Measurements from ENCODE around the gene SFSWAP.
"Not testable (repeated sequence)": the region's sequence is repeated elsewhere in the genome, so short reads cannot be mapped to it uniquely, and the experiment has no call there.

SFSWAP gene

DNA sequence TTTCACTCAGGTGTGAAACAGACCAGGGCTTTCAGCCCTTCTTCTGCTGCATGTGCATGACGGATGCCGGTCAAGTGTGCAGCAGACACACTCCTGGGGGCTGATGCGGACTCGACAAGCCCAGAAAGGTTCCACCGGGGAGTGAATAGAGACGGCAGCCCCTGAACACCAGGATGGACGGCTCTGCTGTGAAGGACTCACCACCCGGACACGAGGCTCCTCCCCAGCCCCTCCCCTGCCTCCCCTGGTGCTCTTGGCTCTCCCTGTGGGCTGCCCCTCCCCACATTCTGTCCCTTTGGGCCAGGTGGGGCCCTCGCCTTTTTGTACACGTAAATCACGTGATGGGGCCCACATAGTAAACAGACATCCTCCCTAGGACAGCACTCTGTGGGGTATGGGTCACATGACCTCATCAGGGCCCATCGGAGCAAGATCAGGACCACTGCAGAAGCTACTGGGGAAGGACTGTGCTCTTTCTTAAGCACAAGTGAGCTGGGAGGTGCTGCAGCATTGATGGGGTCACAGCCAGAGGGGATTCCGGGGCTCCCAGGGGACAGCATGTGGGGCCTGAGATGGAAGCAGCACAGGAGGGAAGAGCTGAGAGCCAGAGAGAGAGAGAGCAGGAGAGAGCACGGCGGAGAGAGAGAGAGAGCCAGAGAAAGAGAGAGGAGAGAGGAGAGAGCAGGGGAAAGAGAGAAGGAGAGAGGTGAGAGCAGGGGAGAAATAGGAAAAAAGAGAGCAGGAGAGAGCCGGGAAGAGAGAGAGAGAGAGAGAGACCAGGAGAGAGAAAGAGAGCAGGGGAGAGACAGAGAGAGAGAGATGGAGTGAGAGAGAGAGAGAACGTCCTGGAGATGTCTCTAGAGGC is 30.3 kb upstream of the SFSWAP start:
- DNase-seq = not testable (repeated sequence)

DNA sequence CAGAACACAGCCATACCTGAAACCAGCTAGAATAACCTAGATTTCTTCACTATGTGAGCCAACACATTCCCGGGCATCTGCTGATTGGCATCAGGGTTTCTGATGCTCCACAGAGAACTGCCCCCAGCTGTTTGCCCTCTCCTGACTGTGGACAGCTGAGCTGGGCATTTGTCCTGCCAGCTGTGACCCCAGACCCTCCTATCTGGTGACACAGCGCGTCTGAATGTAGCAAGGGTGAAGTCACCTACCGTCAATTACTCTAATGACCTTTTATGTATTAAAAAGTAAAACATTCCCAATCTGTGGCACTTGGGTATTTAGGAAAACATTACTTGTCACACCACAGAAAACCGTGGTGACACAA is 29.7 kb upstream of the SFSWAP start:
- DNase-seq = no peak

DNA sequence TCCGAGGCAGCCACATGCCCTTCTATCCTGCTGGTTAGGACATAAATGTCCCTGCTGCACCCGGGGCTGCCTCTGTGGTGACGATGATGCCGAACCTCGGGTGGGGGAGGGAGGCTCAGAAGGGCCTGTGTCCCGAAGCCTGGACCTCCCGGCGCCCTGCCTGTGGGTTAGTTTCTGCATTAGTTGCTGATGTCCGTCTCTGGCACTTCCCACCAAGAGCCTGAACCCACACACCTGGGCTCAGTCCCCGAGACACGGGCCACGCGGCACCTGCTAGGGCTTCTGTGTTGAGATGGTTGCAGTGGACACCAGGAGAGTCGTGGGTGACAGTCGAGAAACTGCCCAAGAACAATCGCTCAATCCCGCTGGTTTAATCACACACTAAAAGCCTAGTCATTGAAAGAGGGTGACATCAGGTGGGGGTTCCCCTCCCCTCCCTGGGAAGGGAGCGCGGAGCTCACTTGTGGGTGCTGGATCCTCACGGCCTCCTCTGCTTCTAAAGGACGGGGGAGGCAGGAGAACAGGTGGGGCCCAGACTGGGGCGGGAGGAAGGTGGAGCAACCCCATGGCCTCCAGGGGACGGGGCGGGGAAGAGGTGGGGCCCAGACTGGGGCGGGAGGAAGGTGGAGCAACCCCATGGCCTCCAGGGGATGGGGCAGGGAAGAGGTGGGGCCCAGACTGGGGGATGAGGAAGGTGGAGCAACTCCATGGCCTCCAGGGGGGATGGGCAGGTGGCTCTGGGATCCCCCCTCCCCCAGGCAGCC is 29.0 kb upstream of the SFSWAP start:
- not testable (repeated sequence) for DNase-seq

DNA sequence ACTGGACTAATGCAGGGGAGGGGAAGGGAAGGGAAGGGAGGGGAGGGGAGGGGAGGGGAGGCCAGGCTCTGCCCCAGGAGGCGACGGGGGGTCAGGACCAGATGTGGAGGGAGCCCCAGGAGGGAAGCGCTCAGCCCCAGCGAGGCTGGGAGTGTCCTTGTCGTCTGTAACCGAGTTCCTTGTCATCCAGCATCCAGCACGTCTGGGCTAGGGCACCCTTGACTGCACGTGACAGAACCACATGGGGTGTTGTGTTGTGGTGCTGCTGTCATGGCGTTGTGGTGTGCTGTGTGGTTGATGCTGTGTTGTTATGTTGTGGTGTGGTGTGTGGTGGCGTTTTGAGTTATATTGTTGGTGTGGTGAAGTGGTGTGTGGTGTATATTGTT is 28.4 kb upstream of the SFSWAP start:
- DNase-seq = no peak

DNA sequence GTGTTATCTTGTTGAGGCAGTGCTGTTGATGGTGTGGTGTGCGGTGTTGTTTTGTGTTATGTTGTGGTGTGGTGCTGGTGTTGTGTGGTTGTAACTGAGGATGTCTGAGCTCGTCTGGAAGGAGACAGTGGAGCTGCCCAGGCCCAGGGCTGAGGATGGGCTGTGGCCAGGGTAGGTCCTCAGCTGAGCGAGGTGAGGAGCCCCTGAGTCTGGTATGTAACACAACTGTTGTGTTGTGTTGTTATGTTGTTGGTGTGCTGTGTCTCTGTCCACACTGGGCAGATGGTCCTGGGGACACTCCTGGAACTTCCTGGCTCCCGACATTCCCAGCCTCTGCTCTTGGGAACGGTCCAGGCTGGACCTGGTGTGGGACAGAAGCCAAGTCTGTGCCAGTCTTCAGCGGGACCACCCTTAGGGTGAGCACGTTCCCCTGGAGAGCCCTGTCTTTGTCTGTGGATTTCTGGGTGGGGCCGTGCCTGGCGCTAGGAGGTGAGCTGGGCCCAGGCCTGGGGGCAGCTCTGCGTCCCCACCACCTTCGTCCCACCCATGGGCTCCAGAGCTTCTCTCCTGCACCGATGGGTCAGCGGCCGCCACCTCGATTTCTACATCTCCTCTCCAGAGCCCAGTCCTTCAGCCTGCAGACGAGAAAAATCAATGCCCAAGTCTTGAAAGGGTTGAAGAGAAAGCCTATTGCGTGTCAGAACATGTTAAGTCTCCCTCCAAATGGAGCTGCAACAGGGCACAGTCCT is 27.4 kb upstream of the SFSWAP start:
- DNase-seq = no peak

DNA sequence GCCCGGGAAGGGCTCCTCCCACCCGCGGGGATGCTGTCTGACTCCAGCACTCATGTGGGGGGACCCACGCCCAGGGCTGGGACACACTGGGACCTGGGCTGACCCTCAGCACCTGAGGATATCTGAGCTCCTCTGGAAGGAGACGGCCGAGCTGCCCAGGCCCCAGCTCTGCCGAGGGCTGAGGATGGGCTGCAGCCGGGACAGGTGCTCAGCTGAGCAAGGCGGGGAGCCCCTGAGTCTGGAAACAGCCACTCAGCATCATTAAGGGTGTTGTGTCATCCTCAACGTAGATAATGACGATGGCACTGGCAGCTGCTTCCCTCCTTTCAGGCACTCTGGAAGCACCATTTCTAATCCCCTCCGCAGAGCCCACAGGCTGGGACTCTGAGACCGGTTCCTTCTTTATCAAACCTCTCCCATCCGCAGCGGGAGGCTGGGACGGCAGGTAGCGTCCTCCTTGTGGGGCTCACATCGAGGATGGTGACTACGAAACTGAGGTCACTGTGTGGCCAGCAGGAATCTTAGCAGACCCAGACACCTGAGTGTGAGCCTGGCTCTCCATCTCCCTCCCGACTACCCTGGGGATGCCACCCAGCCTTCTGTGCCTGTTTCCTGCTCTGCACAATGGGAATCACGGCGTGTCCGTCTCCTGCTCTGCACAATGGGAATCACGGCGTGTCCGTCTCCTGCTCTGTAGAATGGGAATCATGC is 26.7 kb upstream of the SFSWAP start:
- peak; percentile 68 for DNase-seq

DNA sequence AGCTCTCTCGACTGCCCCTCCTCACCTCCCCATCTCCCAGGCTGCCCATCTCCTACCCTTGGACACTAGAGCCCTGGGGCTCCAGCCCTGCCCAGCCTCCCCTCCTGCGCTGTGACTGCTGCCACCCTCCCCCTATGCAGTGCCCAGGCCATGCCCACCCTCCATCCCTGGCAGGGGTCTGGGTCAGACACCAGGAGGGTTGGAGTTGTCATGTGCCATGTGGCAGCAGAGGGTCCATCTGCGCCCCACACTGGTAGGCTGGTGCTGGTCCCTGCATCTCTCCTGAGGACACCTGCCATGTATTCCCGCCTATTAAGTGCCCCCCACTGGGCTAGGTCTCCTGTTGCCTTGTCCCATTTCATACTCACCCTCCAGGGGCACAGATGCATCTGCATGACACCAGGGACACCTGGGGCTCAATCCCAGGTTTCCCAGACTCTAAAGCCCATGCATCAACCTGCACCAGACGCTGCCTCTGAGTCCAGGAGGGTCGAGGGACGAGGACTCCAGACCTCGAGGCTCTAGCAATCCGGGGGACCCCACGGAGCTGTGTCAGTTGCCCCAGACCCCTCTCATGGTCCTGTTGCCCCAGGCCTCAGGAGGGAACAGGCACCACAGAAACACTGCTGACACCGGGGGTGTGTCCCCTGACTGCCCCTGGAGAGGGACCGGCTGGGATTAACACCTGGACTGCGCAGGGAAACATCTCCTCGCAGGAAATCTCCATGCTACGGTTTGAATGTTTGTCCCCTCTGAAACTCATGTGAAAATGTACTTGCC is 23.4 kb upstream of the SFSWAP start:
- DNase-seq = no peak

DNA sequence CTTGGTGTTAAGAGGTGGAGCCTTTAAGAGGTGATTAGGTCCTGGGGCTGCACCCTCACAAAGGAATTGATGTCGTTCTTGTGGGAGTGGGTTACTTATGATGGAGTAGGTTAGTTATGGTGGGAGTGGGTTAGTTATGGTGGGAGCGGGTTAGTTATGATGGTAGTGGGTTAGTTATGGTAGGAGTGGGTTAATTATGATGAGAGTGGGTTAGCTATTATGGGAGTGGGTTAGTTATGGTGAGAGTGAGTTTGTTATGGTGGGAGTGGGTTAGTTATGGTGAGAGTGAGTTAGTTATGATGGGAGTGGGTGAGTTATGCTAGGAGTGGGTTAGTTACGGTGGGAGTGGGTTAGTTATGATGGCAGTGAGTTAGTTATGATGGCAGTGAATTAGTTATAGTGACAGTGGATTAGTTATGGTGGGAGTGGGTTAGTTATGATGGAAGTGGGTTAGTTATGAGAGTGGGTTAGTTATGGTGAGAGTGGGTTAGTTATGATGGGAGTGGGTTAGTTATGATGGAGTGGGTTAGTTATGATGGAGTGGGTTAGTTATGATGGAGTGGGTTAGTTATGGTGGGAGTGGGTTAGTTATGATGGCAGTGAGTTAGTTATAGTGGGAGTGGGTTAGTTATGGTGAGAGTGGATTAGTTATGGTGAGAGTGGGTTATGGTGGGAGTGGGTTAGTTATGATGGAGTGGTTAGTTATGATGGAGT is 22.6 kb upstream of the SFSWAP start:
- no peak for DNase-seq

DNA sequence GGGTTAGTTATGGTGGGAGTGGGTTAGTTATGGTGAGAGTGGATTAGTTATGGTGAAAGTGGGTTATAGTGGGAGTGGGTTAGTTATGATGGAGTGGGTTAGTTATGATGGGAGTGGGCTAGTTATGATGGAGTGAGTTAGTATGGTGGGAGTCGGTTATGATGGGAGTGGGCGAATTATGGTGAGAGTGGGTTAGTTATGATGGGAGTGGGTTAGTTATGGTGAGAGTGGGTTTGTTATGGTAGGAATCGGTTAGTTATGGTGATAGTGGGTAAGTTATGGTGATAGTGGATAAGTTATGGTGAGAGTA is 22.1 kb upstream of the SFSWAP start:
- no peak for DNase-seq

DNA sequence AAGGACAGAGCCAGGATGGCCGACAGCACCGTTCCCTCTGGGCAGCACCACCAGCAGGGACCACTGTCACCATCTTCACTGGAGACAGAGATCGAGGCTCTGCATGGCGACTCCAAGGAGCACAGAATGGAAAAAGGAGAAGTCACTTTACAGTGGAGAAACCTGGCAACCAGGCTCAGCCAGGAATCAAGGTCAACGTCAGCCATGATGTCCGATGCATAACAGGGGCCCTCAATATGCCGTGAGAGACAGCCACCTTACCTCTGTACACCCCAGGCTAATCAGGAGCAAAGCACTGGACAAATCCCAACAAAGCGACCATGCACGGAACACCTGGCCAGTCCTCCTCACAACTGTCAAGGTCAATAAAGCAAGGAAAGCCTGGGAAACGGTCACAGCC is 20.6 kb upstream of the SFSWAP start:
- no peak for DNase-seq

DNA sequence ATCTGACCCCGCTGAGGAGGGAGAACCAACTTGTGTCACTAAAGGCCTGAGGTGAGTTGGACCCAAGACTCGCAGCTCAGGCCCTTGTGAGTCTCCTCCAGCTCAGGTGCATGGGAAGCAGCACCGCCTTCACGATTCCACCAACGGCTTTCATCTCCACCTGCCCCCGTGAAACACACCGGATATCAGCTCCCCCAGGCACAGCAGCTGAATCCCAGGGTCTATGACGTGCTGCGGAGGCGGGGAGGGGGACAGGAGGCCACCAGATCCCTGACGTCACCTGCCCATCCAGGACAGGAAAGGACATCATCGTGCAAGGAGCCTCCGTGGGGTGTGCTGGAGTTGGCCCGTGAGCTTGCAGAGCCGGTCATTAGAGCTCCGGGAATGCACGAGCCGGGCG is 18.5 kb upstream of the SFSWAP start:
- no peak for DNase-seq

DNA sequence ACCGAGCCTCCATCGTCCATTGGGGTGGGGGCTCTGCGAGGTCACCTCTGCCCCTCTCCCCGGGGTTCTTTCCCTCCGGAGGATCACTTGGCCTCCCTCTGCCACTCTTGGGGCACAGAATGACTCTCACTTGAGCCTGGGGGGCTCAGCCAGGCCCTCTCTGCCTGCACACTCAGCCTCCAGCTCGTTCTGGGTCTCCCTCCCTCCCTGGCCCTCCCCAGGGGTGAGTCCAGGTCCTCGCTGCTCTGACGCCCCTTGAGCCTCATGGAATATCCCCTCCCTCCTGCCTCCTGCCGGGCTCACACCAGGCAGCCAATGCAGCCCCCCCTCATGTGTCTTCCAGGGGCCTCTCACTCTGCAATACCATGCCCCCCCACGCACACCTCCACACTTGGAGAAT is 17.7 kb upstream of the SFSWAP start:
- no peak for DNase-seq

DNA sequence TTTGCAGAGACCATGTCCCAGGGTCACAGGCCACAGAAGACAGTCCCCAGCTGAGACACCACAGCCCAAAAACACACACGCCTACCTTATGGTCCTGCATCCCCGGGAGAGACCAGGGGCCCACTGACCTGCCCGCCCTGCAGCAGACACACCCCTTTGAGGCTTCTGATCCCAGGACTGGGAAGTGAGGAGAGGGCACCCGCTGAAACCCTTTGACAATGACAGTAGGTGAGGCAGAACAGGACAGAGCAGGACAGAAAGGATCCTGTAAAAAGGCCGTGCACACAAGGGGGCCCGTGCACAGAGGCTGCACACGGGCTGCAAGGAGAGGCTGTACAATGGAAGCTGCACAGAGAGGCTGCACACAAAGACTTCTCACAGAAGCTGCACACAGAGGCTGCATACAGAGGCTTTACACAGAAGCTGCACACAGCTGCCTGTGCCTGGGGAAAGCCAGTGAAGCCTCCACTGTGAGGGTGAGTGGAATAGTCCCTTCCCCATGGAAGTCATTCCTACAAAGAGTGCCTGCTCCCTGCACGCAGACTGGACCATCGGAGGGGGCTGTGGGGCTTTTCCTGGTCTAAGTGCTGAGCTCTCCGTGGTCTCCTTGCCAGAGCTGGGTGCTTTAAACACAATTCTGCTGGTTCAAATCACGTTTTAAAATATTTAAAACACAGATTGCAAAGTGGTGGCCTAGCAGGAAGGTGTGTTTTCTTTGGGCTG is 16.6 kb upstream of the SFSWAP start:
- no peak for DNase-seq

DNA sequence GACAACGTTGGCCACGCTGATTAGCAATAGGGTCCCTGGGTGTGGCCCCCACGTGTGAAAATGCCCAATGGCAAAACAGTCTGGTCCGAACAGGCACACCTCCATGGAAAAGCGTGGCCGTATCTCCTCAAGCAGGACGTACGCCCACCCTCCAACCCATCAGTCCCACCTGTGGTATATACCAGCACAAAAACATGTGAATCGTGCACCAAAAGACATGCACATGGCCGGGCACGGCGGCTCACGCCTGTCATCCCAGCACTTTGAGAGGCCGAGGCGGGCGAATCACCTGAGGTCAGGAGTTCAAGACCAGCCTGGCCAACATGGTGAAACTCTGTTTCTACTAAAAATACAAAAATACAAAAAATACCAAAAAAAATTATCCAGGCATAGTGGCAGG is 14.9 kb upstream of the SFSWAP start:
- no peak for DNase-seq

DNA sequence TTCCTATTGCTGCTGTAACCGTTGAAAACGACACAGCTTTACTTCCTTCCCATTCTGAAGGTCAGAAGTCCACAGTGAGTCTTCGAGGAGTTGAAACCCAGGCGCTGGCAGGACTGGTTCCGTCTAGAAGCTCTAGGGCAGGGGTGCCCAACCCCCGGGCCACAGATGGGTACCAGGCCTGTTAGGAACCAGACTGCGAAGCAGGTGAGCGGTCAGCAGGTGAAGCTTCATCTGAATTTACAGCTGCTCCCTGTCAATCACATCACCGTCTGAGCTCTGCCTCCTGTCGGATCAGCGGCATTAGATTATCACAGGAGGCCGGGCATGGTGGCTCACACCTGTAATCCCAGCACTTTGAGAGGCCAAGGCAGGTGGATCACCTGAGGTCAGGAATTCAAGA is 12.6 kb upstream of the SFSWAP start:
- no peak for DNase-seq

DNA sequence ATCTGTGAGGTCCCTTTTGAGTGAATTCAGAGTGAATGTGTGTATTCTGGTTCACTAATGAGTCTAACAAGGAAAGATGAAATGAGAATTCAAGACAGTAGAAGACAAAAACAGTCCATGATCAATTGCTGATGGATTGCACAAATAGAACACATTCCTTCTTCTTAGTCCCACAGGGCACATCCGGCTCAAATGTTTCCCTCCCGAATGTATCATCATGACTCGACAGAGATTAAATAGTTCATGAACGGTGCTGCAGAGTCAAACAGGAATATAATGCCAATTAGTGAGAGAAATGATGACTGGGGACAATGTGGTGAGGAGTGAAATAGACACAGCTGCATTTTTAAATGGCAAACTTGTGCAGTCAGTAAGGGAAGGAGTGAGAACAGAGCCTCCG is 11.5 kb upstream of the SFSWAP start:
- no peak for DNase-seq

DNA sequence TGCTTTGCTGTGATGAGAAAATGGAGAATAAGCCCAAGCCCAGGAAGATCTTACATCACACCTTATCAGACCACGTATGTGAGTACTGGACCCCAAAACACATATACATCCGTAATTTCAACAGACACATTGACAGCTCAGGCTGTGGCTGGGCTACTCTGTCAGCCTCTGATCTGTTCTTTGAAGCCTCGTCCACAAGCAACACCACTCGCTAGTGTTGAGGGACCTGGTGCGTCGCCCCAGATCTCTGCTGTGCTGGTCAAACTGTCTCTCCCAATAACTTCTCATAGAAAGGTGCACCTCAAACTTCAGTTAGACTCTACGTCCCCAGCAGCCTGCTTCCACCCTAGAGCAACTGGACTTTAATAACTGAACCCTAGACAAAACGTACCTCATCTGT is 10.6 kb upstream of the SFSWAP start:
- no peak for DNase-seq

DNA sequence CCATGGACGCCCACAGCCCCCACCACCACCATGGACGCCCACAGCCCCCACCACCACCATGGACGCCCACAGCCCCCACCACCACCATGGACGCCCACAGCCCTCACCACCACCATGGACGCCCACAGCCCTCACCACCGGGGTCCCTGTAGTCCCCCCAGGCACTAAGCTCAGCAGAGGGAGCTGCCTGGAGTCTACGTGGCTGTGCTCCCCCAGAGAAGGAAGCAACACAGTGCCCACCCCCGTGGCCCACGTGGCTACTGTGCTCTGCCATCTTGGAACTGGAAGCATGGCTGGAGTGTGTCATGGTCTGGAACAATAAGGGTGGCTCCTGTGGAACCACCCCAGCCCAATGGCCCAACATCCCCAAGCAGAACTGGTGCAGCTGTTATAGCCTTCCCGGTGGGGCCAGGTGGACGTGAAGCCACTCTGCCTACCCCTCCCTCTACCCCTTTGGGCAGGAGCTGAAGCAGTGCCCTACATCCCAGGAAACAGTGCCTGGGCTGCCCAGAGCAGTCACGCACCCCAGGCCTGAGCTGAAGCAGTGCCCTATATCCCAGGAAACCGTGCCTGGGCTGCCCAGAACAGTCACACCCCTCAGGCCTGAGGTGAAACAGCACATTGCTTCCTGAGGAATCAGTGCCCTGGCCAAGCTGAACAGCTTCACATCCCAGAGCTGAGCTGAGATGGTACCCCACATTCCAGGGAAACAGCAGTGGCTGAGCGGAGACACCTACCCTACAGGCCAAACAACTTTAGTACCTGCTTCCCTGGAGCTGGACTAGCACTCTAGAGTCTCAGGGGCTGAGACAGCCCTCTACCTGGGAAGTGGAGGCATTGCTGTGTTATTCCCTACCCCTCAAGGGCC is 9.0 kb upstream of the SFSWAP start:
- DNase-seq = no peak

DNA sequence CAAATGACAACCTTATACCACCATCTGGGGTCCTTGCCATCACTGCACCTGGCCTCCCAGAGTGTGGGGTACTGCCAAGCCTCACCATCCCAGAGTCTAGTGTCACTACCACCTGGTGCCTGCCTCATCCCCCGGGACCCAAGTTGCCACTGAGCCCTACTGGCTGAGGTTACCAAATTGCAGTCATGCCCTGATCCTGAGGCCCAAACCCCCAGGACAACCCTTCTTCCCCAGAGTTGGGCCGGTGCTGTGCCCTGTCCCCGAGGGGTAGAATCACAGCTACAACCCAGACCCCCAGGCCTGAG is 8.4 kb upstream of the SFSWAP start:
- DNase-seq = no peak

DNA sequence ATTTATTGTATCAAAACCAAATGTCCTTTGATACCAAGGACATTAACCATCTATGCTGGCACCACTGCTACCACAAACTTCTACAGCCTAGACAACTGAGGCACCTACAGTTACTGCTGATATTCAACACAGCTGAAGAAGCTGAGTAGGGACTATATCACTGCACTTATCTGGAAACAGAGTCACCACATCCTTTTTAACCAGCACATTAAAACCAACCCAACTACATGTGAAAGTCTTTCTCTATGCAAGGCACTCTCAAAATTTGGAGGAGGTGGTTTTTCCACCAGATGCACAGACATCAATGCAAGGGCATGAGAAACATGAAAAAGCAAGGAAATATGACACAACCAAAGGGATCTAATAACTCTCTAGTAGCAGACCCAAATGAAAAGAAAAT is 7.7 kb upstream of the SFSWAP start:
- no peak for DNase-seq

Measured in NCI-H1105 (cell line).